ENCODE data around the gene STAT5B. TPM values are rescaled to one million over a fixed set of nuclear protein-coding genes. Genes with fewer than 3 reads are reported as not detected.

Gene STAT5B
- total and polyA plus RNA-seq, 2 of the 8 experiments (the other 6 are each of a cell fraction or from before 2014, with no cell fraction given), result 35.3 to 52.6 TPM

DNA sequence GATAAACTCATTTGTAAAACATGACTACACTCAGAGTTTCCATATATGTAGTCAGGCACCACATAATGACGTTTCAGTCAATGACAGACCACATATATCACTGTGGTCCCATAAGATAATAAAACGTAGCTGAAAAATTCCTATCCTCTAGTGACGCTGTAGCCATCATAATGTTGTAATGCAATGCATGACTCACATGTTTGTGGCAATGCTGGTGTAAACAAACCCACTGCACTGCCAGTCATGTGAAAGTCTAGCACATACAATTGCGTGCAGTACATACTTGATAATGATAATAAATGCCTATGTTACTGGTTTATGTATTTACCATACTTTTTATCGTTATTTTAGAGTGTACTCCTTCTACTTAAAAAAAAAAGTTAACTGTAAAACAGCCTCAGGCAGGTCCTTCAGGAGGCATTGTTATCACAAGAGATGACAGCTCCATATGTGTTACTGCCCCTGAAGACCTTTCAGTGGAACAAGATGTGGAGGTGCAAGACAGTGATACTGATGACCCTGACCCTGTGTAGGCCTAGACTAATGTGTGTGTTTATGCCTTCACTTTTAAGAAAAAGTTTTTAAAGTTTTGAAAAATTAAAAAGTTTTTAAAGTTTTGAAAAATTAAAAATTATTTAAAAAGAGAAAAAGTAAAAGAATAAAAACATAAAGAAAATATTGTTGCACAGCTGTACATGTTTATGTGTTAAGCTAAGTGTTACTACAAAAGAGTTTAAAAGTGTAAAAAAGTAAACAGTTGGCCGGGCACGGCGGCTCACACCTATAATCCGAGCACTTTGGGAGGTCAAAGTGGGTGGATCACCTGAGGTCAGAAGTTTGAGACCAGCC lies 9.0 kb downstream of the STAT5B start:
- H2BK20ac ChIP-seq (ENCODE audit: low read length), result no peak overlapping the region
- H3K56ac ChIP-seq (replicated peaks; ENCODE audit: insufficient read length, low read depth, low read length), result no peak overlapping the region
- DNase-seq (ENCODE audit: low read depth in 1 of 2, low spot score in 2 of 2), result no peak
- ChIA-PET POLR2A (ENCODE audit: partially characterized antibody) (interaction anchor here (0.8 kb wide), 1 partner anchor 10 kb away, joined by 3 read pairs; no protein-coding TSS in a partner anchor), CTCF (ENCODE audit: partially characterized antibody) (interaction anchor here (0.5 to 3.0 kb wide), 2 partner anchors 17 to 45 kb away, joined by 4 to 14 read pairs; no protein-coding TSS in a partner anchor)
- no peak for TF ChIP-seq HDAC6 (IDR thresholded peaks at IDR 0.05; ENCODE audit: low read depth, low read length)
- H2BK12ac ChIP-seq (ENCODE audit: low read depth, low read length), result no peak overlapping the region
- H3K79me2 ChIP-seq (ENCODE audit: control insufficient read depth in 1 of 2, insufficient read depth in 2 of 2, low read length in 2 of 2), result peaks cover 6 to 56% of the 10 kb centered on the region in 2 experiments; a peak in 3 of 4 replicates
- no peak overlapping the region for H2BK120ac ChIP-seq (replicated peaks; ENCODE audit: low read depth, low read length)
- no peak overlapping the region for H3K27ac ChIP-seq (ENCODE audit: low read depth, low read length)
- H4K5ac ChIP-seq (ENCODE audit: insufficient read length, low read depth, low read length), result no peak overlapping the region
- H2BK15ac ChIP-seq (ENCODE audit: low read length), result no peak overlapping the region
- H4K8ac ChIP-seq (ENCODE audit: extremely low read depth, insufficient read depth, low read length), result no peak overlapping the region
- H3K9me3 ChIP-seq (ENCODE audit: insufficient read depth in 2 of 2, low read depth in 1 of 2, low read length in 1 of 2), result no peaks in the 10 kb centered on the region
- no peak overlapping the region for H3K23ac ChIP-seq (ENCODE audit: insufficient read length)
- H3K4me3 ChIP-seq (ENCODE audit: extremely low read depth in 1 of 4, insufficient read depth in 2 of 4, low read depth in 3 of 4, low read length in 4 of 4), result no peak overlapping the region
- no peak overlapping the region for H3K9ac ChIP-seq (replicated peaks in 1 of 4; ENCODE audit: extremely low read depth in 1 of 4, low read depth in 3 of 4, low read length in 3 of 4)
- H3K14ac ChIP-seq (ENCODE audit: insufficient read length), result no peak overlapping the region
- no peak for FAIRE-seq
- peaks cover 5% of the 10 kb centered on the region for H3K79me1 ChIP-seq (ENCODE audit: low read depth, low read length)
- WGBS, 2 experiments (ENCODE audit: extremely low coverage in 1 of 2, insufficient coverage in 1 of 2, insufficient read length in 1 of 2, insufficient replicate concordance in 2 of 2, low coverage in 1 of 2, low lambda C conversion rate in 2 of 2, missing lambda C conversion rate in 1 of 2), result 90% methylated on average over 9 of the region's 9 CpGs; no CpG with 5 or more reads in 1 of the 2 experiments
- no peak overlapping the region for H2AK5ac ChIP-seq (ENCODE audit: low read depth, low read length)
- no peaks in the 10 kb centered on the region for H3K23me2 ChIP-seq (ENCODE audit: low read depth, low read length)
- H2BK5ac ChIP-seq (ENCODE audit: low read depth, low read length), result no peak overlapping the region
- H3K4me2 ChIP-seq (ENCODE audit: insufficient read depth in 1 of 2, low read depth in 2 of 2, low read length in 2 of 2), result no peak overlapping the region
- H3K4me1 ChIP-seq (replicated peaks in 1 of 4; ENCODE audit: control insufficient read depth in 3 of 4, insufficient read depth in 4 of 4, low read length in 3 of 4), result peaks cover 0 to 5% (median under 1%) of the 10 kb centered on the region in 4 experiments; a peak in 2 of 7 replicates
- no peaks in the 10 kb centered on the region for H3K27me3 ChIP-seq (replicated peaks in 1 of 4; ENCODE audit: control insufficient read depth in 3 of 4, extremely low read depth in 1 of 4, insufficient read depth in 3 of 4, low read length in 3 of 4)
- H2AFZ ChIP-seq (ENCODE audit: low read length), result no peak overlapping the region
- no peak overlapping the region for H4K91ac ChIP-seq (replicated peaks; ENCODE audit: insufficient read length, low read length)
- H4K20me1 ChIP-seq (replicated peaks in 1 of 2; ENCODE audit: control insufficient read depth in 1 of 2, insufficient read depth in 2 of 2, low read length in 2 of 2), result peaks cover 0 to 4% of the 10 kb centered on the region in 2 experiments
- H3K4ac ChIP-seq (replicated peaks; ENCODE audit: insufficient read length, low read depth, low read length), result no peak overlapping the region
- H3K36me3 ChIP-seq (ENCODE audit: control insufficient read depth in 2 of 4, insufficient read depth in 4 of 4, low read length in 3 of 4), result no peaks in the 10 kb centered on the region
- H3K18ac ChIP-seq (ENCODE audit: extremely low read depth, low read length), result no peak overlapping the region

All from H1 (cell line).